Osteocyte (in vitro differentiated cells): ENCODE data around the gene ANO2. TPM values are rescaled to one million over a fixed set of nuclear protein-coding genes. Genes with fewer than 3 reads are reported as not detected.

ENCODE experiments used
- DNase-seq: peaks from one replicate; pipeline ENCODE4 v3.0.0; 2021; ENCODE audit warnings: mixed read lengths; ENCODE audit not compliant: unreplicated experiment; ENCODE audit errors: extremely low spot score
- H3K27ac Mint-ChIP-seq: one replicate; pipeline ENCODE4 v1.8.0; 2021; ENCODE audit warnings: mild to moderate bottlenecking, mixed read lengths; ENCODE audit not compliant: unreplicated experiment
- H3K27me3 Mint-ChIP-seq: one replicate; pipeline ENCODE4 v1.8.0; 2021; ENCODE audit warnings: mixed read lengths; ENCODE audit not compliant: unreplicated experiment
- H3K36me3 Mint-ChIP-seq: one replicate; pipeline ENCODE4 v1.8.0; 2021; ENCODE audit warnings: mixed read lengths; ENCODE audit not compliant: unreplicated experiment
- H3K4me1 Mint-ChIP-seq: one replicate; pipeline ENCODE4 v1.8.0; 2021; ENCODE audit warnings: mixed read lengths; ENCODE audit not compliant: unreplicated experiment
- H3K4me3 Mint-ChIP-seq: one replicate; pipeline ENCODE4 v1.8.0; 2021; ENCODE audit warnings: mild to moderate bottlenecking, moderate library complexity, mixed read lengths; ENCODE audit not compliant: unreplicated experiment
- H3K9me3 Mint-ChIP-seq: one replicate; pipeline ENCODE4 v1.8.0; 2021; ENCODE audit warnings: mixed read lengths; ENCODE audit not compliant: unreplicated experiment
- total RNA-seq: library from RNA; stranded (reverse); gene quantifications from 2 replicates; pipeline ENCODE4 v1.2.1, GENCODE V29; 2021
- TF ChIP-seq, protein P1 (sequence below): fragments of 200-600 bp; sonication (generic); IDR thresholded peaks from 2 replicates; pipeline ENCODE4 v1.5.0; 2021; ENCODE audit warnings: antibody characterized with exemption, mild to moderate bottlenecking, moderate library complexity

ANO2 gene
- total RNA-seq, 1 donor from 2014 or later: 0.59 TPM

DNA sequence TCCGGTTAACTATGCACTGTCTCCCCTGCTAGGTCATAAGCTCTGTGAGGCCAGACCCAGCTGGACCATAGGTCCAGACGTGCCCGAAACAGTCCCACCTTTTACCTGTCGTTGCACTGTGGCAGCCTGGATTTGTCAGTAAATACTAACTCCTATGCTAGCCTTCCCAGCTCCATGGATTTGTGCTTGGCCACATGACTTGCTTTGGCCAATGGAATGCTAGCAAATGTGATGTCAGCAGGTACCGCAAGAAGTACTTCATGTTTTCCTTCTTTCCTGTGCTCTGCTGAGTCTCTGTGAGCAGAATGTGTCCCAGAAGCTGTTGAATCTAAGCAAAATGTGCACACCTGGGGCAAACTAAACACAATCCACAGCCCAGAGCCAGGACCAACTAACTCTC is 157.2 kb downstream of the ANO2 start:
- no peaks in the 10 kb centered on the region for H3K9me3 Mint-ChIP-seq
- no peaks in the 10 kb centered on the region for H3K4me1 Mint-ChIP-seq
- H3K27ac Mint-ChIP-seq: no peak overlapping the region
- TF ChIP-seq, protein P1, sequence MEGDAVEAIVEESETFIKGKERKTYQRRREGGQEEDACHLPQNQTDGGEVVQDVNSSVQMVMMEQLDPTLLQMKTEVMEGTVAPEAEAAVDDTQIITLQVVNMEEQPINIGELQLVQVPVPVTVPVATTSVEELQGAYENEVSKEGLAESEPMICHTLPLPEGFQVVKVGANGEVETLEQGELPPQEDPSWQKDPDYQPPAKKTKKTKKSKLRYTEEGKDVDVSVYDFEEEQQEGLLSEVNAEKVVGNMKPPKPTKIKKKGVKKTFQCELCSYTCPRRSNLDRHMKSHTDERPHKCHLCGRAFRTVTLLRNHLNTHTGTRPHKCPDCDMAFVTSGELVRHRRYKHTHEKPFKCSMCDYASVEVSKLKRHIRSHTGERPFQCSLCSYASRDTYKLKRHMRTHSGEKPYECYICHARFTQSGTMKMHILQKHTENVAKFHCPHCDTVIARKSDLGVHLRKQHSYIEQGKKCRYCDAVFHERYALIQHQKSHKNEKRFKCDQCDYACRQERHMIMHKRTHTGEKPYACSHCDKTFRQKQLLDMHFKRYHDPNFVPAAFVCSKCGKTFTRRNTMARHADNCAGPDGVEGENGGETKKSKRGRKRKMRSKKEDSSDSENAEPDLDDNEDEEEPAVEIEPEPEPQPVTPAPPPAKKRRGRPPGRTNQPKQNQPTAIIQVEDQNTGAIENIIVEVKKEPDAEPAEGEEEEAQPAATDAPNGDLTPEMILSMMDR: no peak
- no peaks in the 10 kb centered on the region for H3K36me3 Mint-ChIP-seq
- H3K27me3 Mint-ChIP-seq: peaks cover 7% of the 10 kb centered on the region
- no peak for DNase-seq
- no peak overlapping the region for H3K4me3 Mint-ChIP-seq

- H3K36me3 Mint-ChIP-seq: no peaks in the 10 kb centered on the region
- H3K9me3 Mint-ChIP-seq: no peaks in the 10 kb centered on the region
- TF ChIP-seq, protein P1: no peak
- no peaks in the 10 kb centered on the region for H3K27me3 Mint-ChIP-seq
- H3K4me3 Mint-ChIP-seq: no peak overlapping the region
- no peaks in the 10 kb centered on the region for H3K4me1 Mint-ChIP-seq
- DNase-seq: peak; percentile 72
- H3K27ac Mint-ChIP-seq: no peak overlapping the region
Measured at GRCh38 chr12:5785601-5786000, 159.5 kb downstream of the ANO2 start.

DNA sequence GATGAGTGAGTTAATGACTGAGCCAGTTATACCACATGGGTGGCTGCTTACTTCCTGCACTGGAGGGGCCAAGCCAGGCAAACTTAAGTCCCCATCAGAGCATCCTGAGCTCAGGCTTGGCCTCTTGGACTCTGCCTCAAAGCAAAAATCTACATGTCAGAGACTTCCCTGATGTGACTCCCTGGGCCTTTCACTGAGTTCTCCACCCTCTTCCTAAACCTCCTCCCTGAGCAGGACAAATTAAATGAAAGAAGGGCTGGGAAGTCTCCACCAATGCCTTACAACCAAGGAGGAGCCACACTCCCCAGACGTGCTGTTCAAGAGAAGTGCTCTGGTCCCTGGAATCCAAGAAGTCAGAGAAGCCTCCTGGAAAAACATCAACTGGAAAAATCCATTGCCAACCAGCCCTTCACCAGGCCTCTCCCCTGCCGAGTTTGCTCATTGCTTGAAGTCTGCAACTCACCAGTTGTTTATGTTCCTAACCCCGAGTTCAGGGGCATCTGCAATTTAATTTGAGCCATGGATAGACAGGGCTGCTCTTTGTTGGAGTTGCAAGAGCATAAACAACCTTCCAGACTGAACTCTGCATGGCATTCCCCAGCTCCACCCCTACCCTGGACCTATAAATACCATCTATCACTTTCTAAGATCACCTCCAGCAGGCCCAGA is 160.5 kb downstream of the ANO2 start:
- Mint-ChIP-seq H3K27ac (no peak overlapping the region), H3K4me3 (no peak overlapping the region), H3K36me3 (no peaks in the 10 kb centered on the region), H3K4me1 (no peaks in the 10 kb centered on the region), H3K27me3 (no peaks in the 10 kb centered on the region), H3K9me3 (no peaks in the 10 kb centered on the region)
- TF ChIP-seq, protein P1: no peak
- peak; percentile 42 for DNase-seq

- TF ChIP-seq, protein P1: no peak
- peak; percentile 5 for DNase-seq
- H3K27ac Mint-ChIP-seq: no peak overlapping the region
- H3K9me3 Mint-ChIP-seq: no peaks in the 10 kb centered on the region
- H3K36me3 Mint-ChIP-seq: no peaks in the 10 kb centered on the region
- H3K27me3 Mint-ChIP-seq: peaks cover 7% of the 10 kb centered on the region
- H3K4me1 Mint-ChIP-seq: no peaks in the 10 kb centered on the region
- no peak overlapping the region for H3K4me3 Mint-ChIP-seq
Measured at GRCh38 chr12:5783289-5783920, 161.7 kb downstream of the ANO2 start.

DNA sequence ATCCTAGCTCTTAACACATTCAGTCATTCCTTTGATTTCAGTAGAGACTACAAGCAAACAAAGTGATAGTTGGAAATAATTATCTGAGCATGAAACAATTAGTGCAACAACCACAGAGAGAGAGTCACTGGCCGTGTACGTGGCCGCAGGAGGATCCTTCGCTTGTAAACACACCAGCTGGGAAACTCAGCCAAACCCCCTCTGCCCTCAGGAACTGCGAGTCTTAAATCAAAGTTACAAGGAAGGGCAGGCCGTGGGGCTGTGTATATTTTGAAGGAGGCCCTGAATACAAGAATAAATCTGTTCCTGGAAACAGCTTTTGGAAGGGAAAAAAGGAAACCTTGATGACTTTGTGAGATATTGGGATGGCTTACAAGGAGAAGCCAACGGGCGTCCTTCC is 164.5 kb downstream of the ANO2 start:
- DNase-seq: peak; percentile 25
- no peak overlapping the region for H3K4me3 Mint-ChIP-seq
- no peaks in the 10 kb centered on the region for H3K4me1 Mint-ChIP-seq

More for the DNA sequence above, 164.5 kb downstream of the ANO2 start:
- Mint-ChIP-seq H3K27me3 (peaks cover 8% of the 10 kb centered on the region), H3K27ac (no peak overlapping the region), H3K36me3 (no peaks in the 10 kb centered on the region), H3K9me3 (no peaks in the 10 kb centered on the region)
- TF ChIP-seq, protein P1: no peak
